Endothelial cell of umbilical vein (primary cell): ENCODE data around the gene RANBP17. TPM values are rescaled to one million over a fixed set of nuclear protein-coding genes. Genes with fewer than 3 reads are reported as not detected.

Experiments used
- BruUV-seq: library from RNA; stranded (reverse); fragments of 400-500 nt; replicated peaks from 2 replicates; lab custom pipeline; 2021; lab: Mats Ljungman, UMichigan
- CTCF ChIA-PET: fragments of 300-600, 350-600 bp; sonication (Branson Sonifier 250); formaldehyde crosslinking; loops from one replicate; lab custom pipeline; 2021; ENCODE audit warnings: antibody characterized with exemption, inconsistent platforms; lab: Charles Lee
- POLR2A ChIA-PET: fragments of 300-600, 350-600 bp; sonication (Branson Sonifier 250); formaldehyde crosslinking; loops from one replicate; lab custom pipeline; 2021; ENCODE audit warnings: antibody characterized with exemption, inconsistent platforms; lab: Charles Lee
- DNase-seq: peaks from one replicate; pipeline ENCODE4 v3.0.0-alpha.2; 2011; ENCODE audit warnings: low read depth, low spot score
- FAIRE-seq: peaks from 2 replicates; lab custom pipeline; 2011; peaks lifted over from hg19 to GRCh38; lab: Jason Lieb, UNC
- H2AFZ ChIP-seq: 2 replicates; pipeline ENCODE4 v1.6.0; 2012; ENCODE audit warnings: low read depth, low read length, control low read depth, inconsistent platforms
- H3K27ac ChIP-seq: 2 replicates; pipeline ENCODE4 v1.5.1; 2011; ENCODE audit warnings: low read depth, mild to moderate bottlenecking, control low read depth, low read length, moderate library complexity; ENCODE audit not compliant: insufficient read depth
- H3K27me3 ChIP-seq, 2 experiments: 2 replicates each; pipeline versions ENCODE4 v1.6.0 to v1.6.1; 2011; ENCODE audit warnings: low read length in 2 of 2, mixed read lengths in 1 of 2; ENCODE audit not compliant: control insufficient read depth in 2 of 2, insufficient read depth in 2 of 2
- H3K36me3 ChIP-seq, 2 experiments: 2 replicates in 1 of 2; 3 replicates in 1 of 2; pipeline ENCODE4 v1.5.1; 2011; ENCODE audit warnings: low read length in 2 of 2, mild to moderate bottlenecking in 1 of 2, moderate library complexity in 1 of 2; ENCODE audit not compliant: control insufficient read depth in 2 of 2, insufficient read depth in 2 of 2; ENCODE audit errors: extremely low read depth in 1 of 2
- H3K4me1 ChIP-seq: 3 replicates; pipeline ENCODE4 v1.5.1; 2011; ENCODE audit warnings: mild to moderate bottlenecking, low read length; ENCODE audit not compliant: control insufficient read depth, insufficient read depth; ENCODE audit errors: extremely low read depth
- H3K4me2 ChIP-seq: 2 replicates; pipeline ENCODE4 v1.6.1; 2011; ENCODE audit warnings: low read length, control low read depth, mixed read lengths; ENCODE audit not compliant: insufficient read depth
- H3K4me3 ChIP-seq, 3 experiments: fragments of 200-600 bp in 1 of 3; sonication (generic), shearing (Covaris generic) in 1 of 3; replicated peaks in 1 of 3; 2 replicates each; pipeline ENCODE4 v1.5.1; 2011 to 2016; ENCODE audit warnings: control low read depth in 3 of 3, low read length in 3 of 3, mild to moderate bottlenecking in 2 of 3, inconsistent platforms in 1 of 3, low read depth in 1 of 3, moderate library complexity in 1 of 3; ENCODE audit not compliant: insufficient read depth in 1 of 3
- H3K79me2 ChIP-seq: 2 replicates; pipeline ENCODE4 v1.6.0; 2012; ENCODE audit warnings: low read length, inconsistent platforms; ENCODE audit not compliant: control insufficient read depth, insufficient read depth
- H3K9ac ChIP-seq: replicated peaks from 2 replicates; pipeline ENCODE3; 2011; ENCODE audit warnings: low read length, control low read depth; ENCODE audit not compliant: insufficient read depth; ENCODE audit errors: extremely low read depth
- H3K9me1 ChIP-seq: replicated peaks from 3 replicates; pipeline ENCODE4 v1.6.0; 2011; ENCODE audit warnings: mild to moderate bottlenecking, low read length; ENCODE audit not compliant: control insufficient read depth, insufficient read depth; ENCODE audit errors: extremely low read depth
- H3K9me3 ChIP-seq: replicated peaks from 2 replicates; pipeline ENCODE4 v1.5.1; 2012; ENCODE audit warnings: low read length, inconsistent platforms; ENCODE audit not compliant: control insufficient read depth, insufficient read depth
- H4K20me1 ChIP-seq: replicated peaks from 2 replicates; pipeline ENCODE3; 2011; ENCODE audit warnings: mild to moderate bottlenecking, low read length; ENCODE audit not compliant: control insufficient read depth, insufficient read depth; ENCODE audit errors: extremely low read depth
- EZH2 ChIP-seq: IDR thresholded peaks from 2 replicates; pipeline ENCODE4 v1.6.1; 2012; ENCODE audit warnings: borderline replicate concordance, low read depth, mild to moderate bottlenecking, moderate library complexity, low read length, inconsistent platforms; ENCODE audit not compliant: severe bottlenecking
- FOS ChIP-seq: IDR thresholded peaks from 2 replicates; pipeline ENCODE4 v1.6.1; 2011; ENCODE audit warnings: mild to moderate bottlenecking, low read length, moderate library complexity, borderline replicate concordance; ENCODE audit not compliant: insufficient read depth
- GATA2 ChIP-seq: IDR thresholded peaks from 2 replicates; pipeline ENCODE4 v1.7.0; 2011; ENCODE audit warnings: low read depth, mild to moderate bottlenecking, moderate library complexity, mixed read lengths, low read length; ENCODE audit not compliant: insufficient read length, insufficient read depth
- JUN ChIP-seq: IDR thresholded peaks from 2 replicates; pipeline ENCODE4 v1.6.1; 2011; ENCODE audit warnings: borderline replicate concordance, low read depth; ENCODE audit not compliant: insufficient read length, insufficient read depth
- MYC ChIP-seq: IDR thresholded peaks from one replicate; pipeline ENCODE4 v1.6.1; 2011; ENCODE audit warnings: mild to moderate bottlenecking, low read depth, low read length
- POLR2A ChIP-seq: IDR thresholded peaks from 2 replicates; pipeline ENCODE4 v1.6.1; 2012; ENCODE audit warnings: low read depth, mild to moderate bottlenecking, control low read depth, low read length
- POLR2AphosphoS5 ChIP-seq: IDR thresholded peaks from 2 replicates; pipeline ENCODE4 v1.6.1; 2012; ENCODE audit warnings: low read depth, mild to moderate bottlenecking, control low read depth, low read length, moderate library complexity; ENCODE audit not compliant: insufficient read depth
- dilution Hi-C: fragments of 300-500 bp; cut with MboI; formaldehyde crosslinking; loops from one replicate; pipeline ENCODE4 v1.15.0; 2019; ENCODE audit warnings: low sequenced_read_pairs; ENCODE audit not compliant: extremely low pct_ligation_motif_present
- intact Hi-C: fragments of 100-400 bp; cut with micrococcal nuclease; formaldehyde crosslinking; loops from one replicate; pipeline ENCODE4 v1.10.0; 2022
- polyA plus RNA-seq, 4 experiments: library from polyadenylated mRNA; depleted of rRNA in 3 of 4; stranded (reverse) in 3 of 4; unstranded in 1 of 4; fragments of >200 nt; gene quantifications; 2 replicates each; pipeline versions ENCODE4 v1.2.1 to v1.2.3, GENCODE V29; 2011 to 2012; ENCODE audit warnings: missing spikeins in 1 of 4
- total RNA-seq: library from RNA; stranded (reverse); gene quantifications from 2 replicates; pipeline ENCODE4 v1.2.3, GENCODE V29; 2021
- TF ChIP-seq, protein P1 (sequence below): IDR thresholded peaks from 2 replicates; pipeline ENCODE4 v1.6.1; 2011; ENCODE audit not compliant: insufficient read depth, insufficient read length
- TF ChIP-seq, protein P2 (sequence below), 2 donors: IDR thresholded peaks; 1 replicate in 1 of 2; 2 replicates in 1 of 2; pipeline ENCODE4 v1.5.1; 2011; ENCODE audit warnings: low read length in 2 of 2, mild to moderate bottlenecking in 2 of 2, moderate library complexity in 2 of 2, control low read depth in 1 of 2, inconsistent platforms in 1 of 2, low read depth in 1 of 2; ENCODE audit not compliant: insufficient read depth in 1 of 2; ENCODE audit errors: extremely low read depth in 1 of 2

The RANBP17 gene
- total and polyA plus RNA-seq, 2 donors (not counting 3 experiments of a cell fraction or from before 2014, with no cell fraction given) = 5.6 to 13.6 TPM

DNA sequence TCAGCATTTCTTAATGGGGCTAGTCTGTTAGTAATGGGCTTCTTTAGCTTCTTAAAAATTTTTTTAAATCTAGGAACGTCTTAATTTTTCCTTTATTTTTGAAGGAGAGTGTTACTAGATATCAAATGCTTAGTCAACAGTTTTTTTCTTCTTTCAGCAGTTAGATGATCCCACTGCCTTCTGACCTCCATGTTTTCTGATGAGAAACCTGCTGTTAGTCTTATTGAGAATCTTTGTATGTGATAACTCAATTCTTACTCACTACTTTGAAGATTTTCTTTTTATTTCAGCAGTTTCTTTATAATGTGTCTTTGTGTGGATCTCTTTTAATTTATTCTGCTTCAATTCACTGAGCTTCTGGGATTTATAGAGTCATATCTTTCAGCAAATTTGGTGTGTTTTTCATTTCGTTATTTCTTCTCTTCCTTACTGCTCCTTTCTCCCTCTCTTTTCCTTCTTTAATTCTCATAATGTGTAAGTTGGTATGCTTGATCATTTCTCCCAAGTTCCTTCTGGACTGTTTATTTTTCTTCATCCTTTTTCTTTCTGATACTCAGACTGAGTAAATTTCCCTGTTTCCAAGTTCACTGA is 205.8 kb downstream of the RANBP17 start:
- TF ChIP-seq POLR2A (no peak), POLR2AphosphoS5 (no peak)
- Histone ChIP-seq H3K4me3 (no peak overlapping the region), H3K79me2 (no peaks in the 10 kb centered on the region), H3K9me3 (no peaks in the 10 kb centered on the region), H3K27ac (no peak overlapping the region), H3K4me2 (no peak overlapping the region), H3K27me3 (no peaks in the 10 kb centered on the region), H3K9ac (no peak overlapping the region), H2AFZ (no peak overlapping the region), H3K36me3 (no peaks in the 10 kb centered on the region), H4K20me1 (no peaks in the 10 kb centered on the region), H3K9me1 (no peaks in the 10 kb centered on the region), H3K4me1 (no peaks in the 10 kb centered on the region)
- no TSS peak for BruUV-seq
- POLR2A ChIA-PET = no interaction called here
- intact Hi-C loops (no loop called here), dilution Hi-C loops (no loop called here)
- DNase-seq (no peak), FAIRE-seq (no peak)
- CTCF ChIA-PET = no interaction called here

DNA sequence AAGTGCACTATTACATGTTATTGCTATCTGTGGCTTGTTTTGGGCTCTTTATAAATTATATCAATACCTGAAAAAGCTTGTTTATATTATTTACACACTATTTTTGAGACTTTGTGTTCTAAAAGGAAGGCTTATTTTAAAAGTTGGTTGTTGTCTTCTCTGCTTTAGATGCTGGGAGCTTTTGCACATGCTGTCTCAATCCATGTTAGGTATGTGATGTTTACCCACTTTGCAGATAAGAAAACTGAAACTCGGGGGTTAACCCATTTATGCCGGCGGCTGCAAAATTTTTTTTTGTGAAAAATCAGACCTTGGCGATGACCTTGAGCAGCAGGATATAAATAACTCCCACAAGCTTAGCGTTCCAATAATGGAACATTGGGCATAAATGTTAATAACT is 212.9 kb downstream of the RANBP17 start:
- no peaks in the 10 kb centered on the region for H3K9me1 ChIP-seq
- no peaks in the 10 kb centered on the region for H3K4me1 ChIP-seq
- no TSS peak for BruUV-seq
- no peak overlapping the region for H3K4me2 ChIP-seq
- intact Hi-C loops (no loop called here), dilution Hi-C loops (no loop called here)
- TF ChIP-seq JUN = no peak
- TF ChIP-seq, protein P1, sequence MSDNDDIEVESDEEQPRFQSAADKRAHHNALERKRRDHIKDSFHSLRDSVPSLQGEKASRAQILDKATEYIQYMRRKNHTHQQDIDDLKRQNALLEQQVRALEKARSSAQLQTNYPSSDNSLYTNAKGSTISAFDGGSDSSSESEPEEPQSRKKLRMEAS = no peak
- TF ChIP-seq, protein P2, sequence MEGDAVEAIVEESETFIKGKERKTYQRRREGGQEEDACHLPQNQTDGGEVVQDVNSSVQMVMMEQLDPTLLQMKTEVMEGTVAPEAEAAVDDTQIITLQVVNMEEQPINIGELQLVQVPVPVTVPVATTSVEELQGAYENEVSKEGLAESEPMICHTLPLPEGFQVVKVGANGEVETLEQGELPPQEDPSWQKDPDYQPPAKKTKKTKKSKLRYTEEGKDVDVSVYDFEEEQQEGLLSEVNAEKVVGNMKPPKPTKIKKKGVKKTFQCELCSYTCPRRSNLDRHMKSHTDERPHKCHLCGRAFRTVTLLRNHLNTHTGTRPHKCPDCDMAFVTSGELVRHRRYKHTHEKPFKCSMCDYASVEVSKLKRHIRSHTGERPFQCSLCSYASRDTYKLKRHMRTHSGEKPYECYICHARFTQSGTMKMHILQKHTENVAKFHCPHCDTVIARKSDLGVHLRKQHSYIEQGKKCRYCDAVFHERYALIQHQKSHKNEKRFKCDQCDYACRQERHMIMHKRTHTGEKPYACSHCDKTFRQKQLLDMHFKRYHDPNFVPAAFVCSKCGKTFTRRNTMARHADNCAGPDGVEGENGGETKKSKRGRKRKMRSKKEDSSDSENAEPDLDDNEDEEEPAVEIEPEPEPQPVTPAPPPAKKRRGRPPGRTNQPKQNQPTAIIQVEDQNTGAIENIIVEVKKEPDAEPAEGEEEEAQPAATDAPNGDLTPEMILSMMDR (IDR thresholded peaks at IDR 0.05; ENCODE audit: extremely low read depth in 1 of 2, insufficient read depth in 1 of 2, low read depth in 1 of 2, low read length in 2 of 2) = no peak
- TF ChIP-seq MYC = no peak
- no peak for TF ChIP-seq POLR2AphosphoS5
- TF ChIP-seq POLR2A = no peak
- TF ChIP-seq GATA2 = no peak
- TF ChIP-seq EZH2 = no peak
- TF ChIP-seq FOS = no peak
- no peak overlapping the region for H3K27ac ChIP-seq
- FAIRE-seq = no peak
- H3K36me3 ChIP-seq = no peaks in the 10 kb centered on the region
- no peak overlapping the region for H3K4me3 ChIP-seq
- no peak for DNase-seq
- no peak overlapping the region for H2AFZ ChIP-seq
- POLR2A ChIA-PET = no interaction called here
- no peaks in the 10 kb centered on the region for H4K20me1 ChIP-seq
- H3K9me3 ChIP-seq = no peaks in the 10 kb centered on the region
- CTCF ChIA-PET = no interaction called here
- H3K27me3 ChIP-seq = no peaks in the 10 kb centered on the region
- H3K79me2 ChIP-seq = no peaks in the 10 kb centered on the region
- H3K9ac ChIP-seq = no peak overlapping the region
